Vagina (tissue), 2 donors: Measurements from ENCODE around the gene BTG1. TPM values are rescaled to one million over a fixed set of nuclear protein-coding genes. Genes with fewer than 3 reads are reported as not detected.
A peak's percentile ranks its signal among the peaks of the same experiment; 100 is the strongest.

Source experiments
- DNase-seq, 2 donors: peaks; one replicate each; pipeline ENCODE4 v3.0.0-alpha.2; 2017; ENCODE audit errors: extremely low spot score in 2 of 2
- H3K27ac ChIP-seq: fragments of 200-600 bp; sonication (generic); one replicate; pipeline ENCODE4 v1.5.1; 2019
- H3K27me3 ChIP-seq: fragments of 200-600 bp; sonication (generic); one replicate; pipeline ENCODE4 v1.5.1; 2019
- H3K36me3 ChIP-seq, 2 donors: fragments of 200-600 bp; sonication (generic); one replicate each; pipeline ENCODE4 v1.5.1; 2017 to 2019
- H3K4me1 ChIP-seq: fragments of 200-600 bp; sonication (generic); one replicate; pipeline ENCODE4 v1.5.1; 2019
- H3K4me3 ChIP-seq, 2 donors: fragments of 200-600 bp; sonication (generic); 1 replicate in 1 of 2; 2 replicates in 1 of 2; pipeline ENCODE4 v1.5.1; 2016 to 2019
- H3K9me3 ChIP-seq: fragments of 200-600 bp; sonication (generic); one replicate; pipeline ENCODE4 v1.5.1; 2019
- POLR2A ChIP-seq, 2 donors: fragments of 450-650 bp; IDR thresholded peaks; one replicate each; pipeline ENCODE4 v1.6.1; 2017; ENCODE audit warnings: antibody characterized with exemption in 2 of 2, mild to moderate bottlenecking in 2 of 2, moderate library complexity in 2 of 2
- POLR2AphosphoS5 ChIP-seq, 2 donors: sonication (generic); formaldehyde crosslinking; IDR thresholded peaks; one replicate each; pipeline ENCODE4 v1.9.0; 2017; ENCODE audit warnings: antibody characterized with exemption in 2 of 2, mild to moderate bottlenecking in 2 of 2, low read depth in 1 of 2; ENCODE audit not compliant: insufficient read depth in 1 of 2
- intact Hi-C: fragments of 100-400 bp; cut with DNase I; formaldehyde crosslinking; loops from one replicate; pipeline ENCODE4 v1.15.1; 2023
- total RNA-seq: library from RNA; depleted of rRNA; stranded (reverse); fragments of >200 nt; gene quantifications from one replicate; pipeline ENCODE4 v1.2.3, GENCODE V29; 2016
- TF ChIP-seq, protein P1 (sequence below), 3 experiments: fragments of 450-650 bp in 2 of 3; fragments of 200-600 bp in 1 of 3; sonication (generic) in 1 of 3; IDR thresholded peaks; one replicate each; pipeline ENCODE4 v1.5.1; 2017 to 2019; ENCODE audit warnings: antibody characterized with exemption in 3 of 3, mild to moderate bottlenecking in 2 of 3, moderate library complexity in 2 of 3

The BTG1 gene
- total RNA-seq, 1 donor from 2014 or later, result 73.7 TPM

GRCh38 chr12:92105676-92106075 is 40.0 kb downstream of the BTG1 start:
- DNase-seq, result no peak
- H3K4me3 ChIP-seq, result no peak overlapping the region
- TF ChIP-seq POLR2A (IDR thresholded peaks at IDR 0.05) (no peak), POLR2AphosphoS5 (IDR thresholded peaks at IDR 0.05; ENCODE audit: insufficient read depth in 1 of 2, low read depth in 1 of 2) (no peak)
- TF ChIP-seq, protein P1, sequence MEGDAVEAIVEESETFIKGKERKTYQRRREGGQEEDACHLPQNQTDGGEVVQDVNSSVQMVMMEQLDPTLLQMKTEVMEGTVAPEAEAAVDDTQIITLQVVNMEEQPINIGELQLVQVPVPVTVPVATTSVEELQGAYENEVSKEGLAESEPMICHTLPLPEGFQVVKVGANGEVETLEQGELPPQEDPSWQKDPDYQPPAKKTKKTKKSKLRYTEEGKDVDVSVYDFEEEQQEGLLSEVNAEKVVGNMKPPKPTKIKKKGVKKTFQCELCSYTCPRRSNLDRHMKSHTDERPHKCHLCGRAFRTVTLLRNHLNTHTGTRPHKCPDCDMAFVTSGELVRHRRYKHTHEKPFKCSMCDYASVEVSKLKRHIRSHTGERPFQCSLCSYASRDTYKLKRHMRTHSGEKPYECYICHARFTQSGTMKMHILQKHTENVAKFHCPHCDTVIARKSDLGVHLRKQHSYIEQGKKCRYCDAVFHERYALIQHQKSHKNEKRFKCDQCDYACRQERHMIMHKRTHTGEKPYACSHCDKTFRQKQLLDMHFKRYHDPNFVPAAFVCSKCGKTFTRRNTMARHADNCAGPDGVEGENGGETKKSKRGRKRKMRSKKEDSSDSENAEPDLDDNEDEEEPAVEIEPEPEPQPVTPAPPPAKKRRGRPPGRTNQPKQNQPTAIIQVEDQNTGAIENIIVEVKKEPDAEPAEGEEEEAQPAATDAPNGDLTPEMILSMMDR (IDR thresholded peaks at IDR 0.05), result no peak
- H3K27me3 ChIP-seq, result no peaks in the 10 kb centered on the region
- H3K27ac ChIP-seq, result no peak overlapping the region
- peaks cover 29% of the 10 kb centered on the region for H3K4me1 ChIP-seq
- no peaks in the 10 kb centered on the region for H3K36me3 ChIP-seq
- no peaks in the 10 kb centered on the region for H3K9me3 ChIP-seq
- intact Hi-C loops, result no loop called here

DNA sequence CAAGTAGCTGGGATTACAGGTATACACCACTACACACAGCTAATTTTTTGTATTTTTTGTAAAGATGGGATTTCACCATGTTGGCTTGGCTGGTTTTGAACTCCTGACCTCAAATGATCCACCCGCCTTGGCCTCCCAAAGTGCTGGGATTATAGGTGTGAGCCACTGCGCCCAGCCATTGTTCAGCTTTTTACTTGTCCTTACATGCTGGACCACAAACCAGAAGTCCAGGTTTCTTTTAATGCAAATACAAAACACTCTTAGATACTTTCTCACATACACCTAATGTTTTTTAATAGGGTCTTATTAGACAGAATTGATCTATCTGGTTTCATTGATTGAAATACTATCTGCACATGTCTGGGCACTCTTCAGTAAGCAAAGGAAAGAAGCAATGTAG is 40.5 kb downstream of the BTG1 start:
- TF ChIP-seq POLR2AphosphoS5 (IDR thresholded peaks at IDR 0.05; ENCODE audit: insufficient read depth in 1 of 2, low read depth in 1 of 2), result peak in 1 of 2 donors; percentile 13
- TF ChIP-seq POLR2A (IDR thresholded peaks at IDR 0.05), result no peak
- Histone ChIP-seq H3K4me3 (no peak overlapping the region), H3K9me3 (no peaks in the 10 kb centered on the region), H3K4me1 (peaks cover 29% of the 10 kb centered on the region), H3K27me3 (no peaks in the 10 kb centered on the region), H3K36me3 (no peaks in the 10 kb centered on the region), H3K27ac (no peak overlapping the region)
- intact Hi-C loops, result no loop called here
- DNase-seq, result no peak

DNA sequence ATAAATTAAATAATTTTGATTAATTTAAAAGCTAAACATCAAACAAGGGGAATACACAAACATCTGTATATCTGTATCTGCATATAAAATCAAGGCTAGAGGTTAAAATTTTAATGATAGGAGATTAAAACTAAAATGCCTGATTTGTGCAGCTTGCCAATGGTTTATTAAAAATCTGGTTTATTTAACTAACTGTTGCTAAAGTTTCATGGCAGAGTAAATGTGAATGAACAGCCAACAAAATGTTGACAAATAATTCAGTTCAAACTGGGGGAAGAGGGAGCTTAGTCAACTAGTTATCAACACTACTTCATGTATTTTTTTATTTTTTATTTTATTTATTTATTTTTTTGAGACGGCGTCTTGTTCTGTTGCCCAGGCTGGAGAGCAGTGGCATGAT is 43.0 kb downstream of the BTG1 start:
- Histone ChIP-seq H3K27me3 (no peaks in the 10 kb centered on the region), H3K4me1 (peaks cover 9% of the 10 kb centered on the region), H3K9me3 (no peaks in the 10 kb centered on the region), H3K27ac (no peak overlapping the region), H3K36me3 (no peaks in the 10 kb centered on the region), H3K4me3 (no peak overlapping the region)
- TF ChIP-seq POLR2AphosphoS5 (IDR thresholded peaks at IDR 0.05; ENCODE audit: insufficient read depth in 1 of 2, low read depth in 1 of 2) (no peak), POLR2A (IDR thresholded peaks at IDR 0.05) (no peak)
- TF ChIP-seq, protein P1 (IDR thresholded peaks at IDR 0.05), result no peak
- intact Hi-C loops, result no loop called here
- DNase-seq, result no peak

GRCh38 chr12:92098594-92099380 is 46.9 kb downstream of the BTG1 start:
- no peak for TF ChIP-seq POLR2AphosphoS5 (IDR thresholded peaks at IDR 0.05; ENCODE audit: insufficient read depth in 1 of 2, low read depth in 1 of 2)
- TF ChIP-seq, protein P1 (IDR thresholded peaks at IDR 0.05), result no peak
- no peaks in the 10 kb centered on the region for H3K27me3 ChIP-seq
- H3K4me3 ChIP-seq, result no peak overlapping the region
- intact Hi-C loops, result no loop called here
- no peaks in the 10 kb centered on the region for H3K4me1 ChIP-seq
- no peaks in the 10 kb centered on the region for H3K9me3 ChIP-seq
- no peak overlapping the region for H3K27ac ChIP-seq
- no peaks in the 10 kb centered on the region for H3K36me3 ChIP-seq
- no peak for DNase-seq

DNA sequence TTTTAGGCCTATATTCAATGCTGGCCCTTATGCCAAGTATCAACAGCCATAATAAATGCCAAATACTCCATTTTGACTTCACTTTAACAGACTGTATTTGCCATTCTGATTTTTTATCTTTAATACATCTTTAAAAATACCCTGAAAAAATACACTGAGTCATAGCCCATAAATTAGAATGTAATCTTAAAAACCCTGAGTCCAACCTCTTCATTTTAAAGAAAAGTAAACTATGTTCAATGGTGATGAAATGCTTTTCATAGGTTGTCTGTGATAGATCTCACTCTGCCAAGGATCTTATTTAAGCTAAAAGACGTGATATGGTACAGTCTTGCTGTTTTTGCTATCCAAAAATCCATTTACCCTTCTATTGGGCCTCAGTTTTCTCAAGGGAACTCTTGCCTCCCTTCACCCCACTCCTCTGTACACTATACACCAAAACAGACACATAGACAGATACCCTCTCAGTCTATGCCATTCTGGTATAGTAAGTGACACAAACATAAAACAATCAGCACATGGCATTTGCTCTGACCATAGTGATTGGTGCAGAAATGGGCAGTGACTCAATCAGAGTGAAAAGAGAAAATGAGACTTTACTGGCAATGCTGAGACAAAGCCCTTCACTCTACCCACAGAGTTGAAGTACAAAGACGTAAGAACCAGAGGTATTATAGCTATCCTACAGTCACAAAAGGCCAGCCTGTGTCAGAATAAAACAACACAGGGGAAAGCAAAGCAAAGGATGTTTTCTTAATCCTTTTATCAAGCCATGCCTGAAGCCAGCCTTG is 49.1 kb downstream of the BTG1 start:
- DNase-seq, result no peak
- no peaks in the 10 kb centered on the region for H3K36me3 ChIP-seq
- H3K27me3 ChIP-seq, result no peaks in the 10 kb centered on the region
- no peaks in the 10 kb centered on the region for H3K9me3 ChIP-seq
- H3K4me1 ChIP-seq, result no peaks in the 10 kb centered on the region
- intact Hi-C loops, result no loop called here
- H3K27ac ChIP-seq, result no peak overlapping the region
- H3K4me3 ChIP-seq, result no peak overlapping the region
- no peak for TF ChIP-seq POLR2AphosphoS5 (IDR thresholded peaks at IDR 0.05; ENCODE audit: insufficient read depth in 1 of 2, low read depth in 1 of 2)
- TF ChIP-seq, protein P1 (IDR thresholded peaks at IDR 0.05), result no peak
- TF ChIP-seq POLR2A (IDR thresholded peaks at IDR 0.05), result no peak
